ENCODE measurements around the gene KRT38. TPM values are rescaled to one million over a fixed set of nuclear protein-coding genes. Genes with fewer than 3 reads are reported as not detected.

KRT38 gene
- total and polyA plus RNA-seq, 4 donors: not detected

Small RNA genes lying within 50 kb of the gene (small RNA-seq; reads per million reads assigned to genes)
- 1.9 reads per million, percentile 89 among the genes with 10 or more reads in this experiment for gene RNU2-32P (ENCODE audit: low replicate concordance)

Other genes with a start within 250 kb of the KRT38 start
- not detected for gene KRTAP9-2, start 214.3 kb downstream of the KRT38 start, total RNA-seq
- gene KRTAP9-2, start 214.3 kb downstream of the KRT38 start, polyA plus RNA-seq (ENCODE audit: insufficient read length in 2 of 2): not detected
- not detected for gene KRTAP9-3, start 208.5 kb downstream of the KRT38 start, total RNA-seq
- not detected for gene KRTAP9-3, start 208.5 kb downstream of the KRT38 start, polyA plus RNA-seq (ENCODE audit: insufficient read length in 2 of 2)
- gene KRTAP9-8, start 203.0 kb downstream of the KRT38 start, total RNA-seq: not detected
- gene KRTAP9-8, start 203.0 kb downstream of the KRT38 start, polyA plus RNA-seq (ENCODE audit: insufficient read length in 2 of 2): not detected
- not detected for gene KRTAP9-4, start 191.3 kb downstream of the KRT38 start, total RNA-seq
- gene KRTAP9-4, start 191.3 kb downstream of the KRT38 start, polyA plus RNA-seq (ENCODE audit: insufficient read length in 2 of 2): not detected
- gene KRTAP9-9, start 185.6 kb downstream of the KRT38 start, total RNA-seq: not detected
- gene KRTAP9-9, start 185.6 kb downstream of the KRT38 start, polyA plus RNA-seq (ENCODE audit: insufficient read length in 2 of 2): not detected
- not detected for gene KRTAP9-6, start 175.6 kb downstream of the KRT38 start, total RNA-seq
- gene KRTAP9-6, start 175.6 kb downstream of the KRT38 start, polyA plus RNA-seq (ENCODE audit: insufficient read length in 2 of 2): under 1 TPM in 1 of 2 donors, not detected in 1; 0.17 TPM
- not detected for gene KRTAP9-7, start 165.3 kb downstream of the KRT38 start, total RNA-seq
- not detected for gene KRTAP9-7, start 165.3 kb downstream of the KRT38 start, polyA plus RNA-seq (ENCODE audit: insufficient read length in 2 of 2)
- not detected for gene KRTAP29-1, start 138.1 kb downstream of the KRT38 start, total RNA-seq
- gene KRTAP29-1, start 138.1 kb downstream of the KRT38 start, polyA plus RNA-seq (ENCODE audit: insufficient read length in 2 of 2): not detected
- not detected for gene KRTAP16-1, start 131.7 kb downstream of the KRT38 start, total RNA-seq
- gene KRTAP16-1, start 131.7 kb downstream of the KRT38 start, polyA plus RNA-seq (ENCODE audit: insufficient read length in 2 of 2): not detected
- not detected for gene KRTAP17-1, start 125.3 kb downstream of the KRT38 start, total RNA-seq
- not detected for gene KRTAP17-1, start 125.3 kb downstream of the KRT38 start, polyA plus RNA-seq (ENCODE audit: insufficient read length in 2 of 2)
- not detected for gene KRT33A, start 90.2 kb downstream of the KRT38 start, total RNA-seq
- gene KRT33A, start 90.2 kb downstream of the KRT38 start, polyA plus RNA-seq (ENCODE audit: insufficient read length in 2 of 2): not detected
- gene KRT33B, start 71.2 kb downstream of the KRT38 start, total RNA-seq: under 1 TPM in 1 of 2 donors, not detected in 1; 0.20 TPM
- gene KRT33B, start 71.2 kb downstream of the KRT38 start, polyA plus RNA-seq (ENCODE audit: insufficient read length in 2 of 2): under 1 TPM in 1 of 2 donors, not detected in 1; 0.44 TPM
- not detected for gene KRT34, start 58.7 kb downstream of the KRT38 start, total RNA-seq
- not detected for gene KRT34, start 58.7 kb downstream of the KRT38 start, polyA plus RNA-seq (ENCODE audit: insufficient read length in 2 of 2)
- under 1 TPM in 1 of 2 donors, not detected in 1; 0.11 TPM for gene KRT31, start 43.4 kb downstream of the KRT38 start, total RNA-seq
- under 1 TPM in 1 of 2 donors, not detected in 1; 0.15 TPM for gene KRT31, start 43.4 kb downstream of the KRT38 start, polyA plus RNA-seq (ENCODE audit: insufficient read length in 2 of 2)
- gene KRT37, start 16.4 kb downstream of the KRT38 start, total RNA-seq: not detected
- gene KRT37, start 16.4 kb downstream of the KRT38 start, polyA plus RNA-seq (ENCODE audit: insufficient read length in 2 of 2): not detected
- gene KRT32, start 26.4 kb upstream of the KRT38 start, total RNA-seq: not detected
- gene KRT32, start 26.4 kb upstream of the KRT38 start, polyA plus RNA-seq (ENCODE audit: insufficient read length in 2 of 2): not detected
- gene KRT35, start 40.2 kb upstream of the KRT38 start, total RNA-seq: not detected
- gene KRT35, start 40.2 kb upstream of the KRT38 start, polyA plus RNA-seq (ENCODE audit: insufficient read length in 2 of 2): not detected
- not detected for gene KRT36, start 48.9 kb upstream of the KRT38 start, total RNA-seq
- gene KRT36, start 48.9 kb upstream of the KRT38 start, polyA plus RNA-seq (ENCODE audit: insufficient read length in 2 of 2): not detected
- under 1 TPM; 0.30 to 0.83 TPM for gene KRT13, start 64.6 kb upstream of the KRT38 start, total RNA-seq
- not detected for gene KRT13, start 64.6 kb upstream of the KRT38 start, polyA plus RNA-seq (ENCODE audit: insufficient read length in 2 of 2)
- gene KRT15, start 77.9 kb upstream of the KRT38 start, total RNA-seq: under 1 TPM in 1 of 2 donors, not detected in 1; 0.22 TPM
- gene KRT15, start 77.9 kb upstream of the KRT38 start, polyA plus RNA-seq (ENCODE audit: insufficient read length in 2 of 2): under 1 TPM; 0.18 to 0.29 TPM
- gene KRT19, start 87.3 kb upstream of the KRT38 start, total RNA-seq: 10 to 100 TPM in 1 of 2 donors, 1 to 10 TPM in 1; 7.1 to 61.4 TPM
- 10 to 100 TPM in 1 of 2 donors, 1 to 10 TPM in 1; 6.3 to 12.9 TPM for gene KRT19, start 87.3 kb upstream of the KRT38 start, polyA plus RNA-seq (ENCODE audit: insufficient read length in 2 of 2)
- gene KRT9, start 131.1 kb upstream of the KRT38 start, total RNA-seq: not detected
- under 1 TPM in 1 of 2 donors, not detected in 1; 0.11 TPM for gene KRT9, start 131.1 kb upstream of the KRT38 start, polyA plus RNA-seq (ENCODE audit: insufficient read length in 2 of 2)
- gene KRT14, start 145.9 kb upstream of the KRT38 start, total RNA-seq: 1 to 10 TPM; 1.4 to 4.9 TPM
- under 1 TPM; 0.62 to 0.82 TPM for gene KRT14, start 145.9 kb upstream of the KRT38 start, polyA plus RNA-seq (ENCODE audit: insufficient read length in 2 of 2)
- gene KRT16, start 171.8 kb upstream of the KRT38 start, total RNA-seq: under 1 TPM; 0.20 to 0.61 TPM
- gene KRT16, start 171.8 kb upstream of the KRT38 start, polyA plus RNA-seq (ENCODE audit: insufficient read length in 2 of 2): 1 to 10 TPM; 1.1 to 1.9 TPM
- 1 to 10 TPM in 1 of 2 donors, under 1 TPM in 1; 0.69 to 1.5 TPM for gene KRT17, start 183.6 kb upstream of the KRT38 start, total RNA-seq
- gene KRT17, start 183.6 kb upstream of the KRT38 start, polyA plus RNA-seq (ENCODE audit: insufficient read length in 2 of 2): under 1 TPM in 1 of 2 donors, not detected in 1; 0.66 TPM
- gene EIF1, start 247.9 kb upstream of the KRT38 start, total RNA-seq: 100 to 1,000 TPM; 179 to 244 TPM
- gene EIF1, start 247.9 kb upstream of the KRT38 start, polyA plus RNA-seq (ENCODE audit: insufficient read length in 2 of 2): 100 to 1,000 TPM; 685 to 689 TPM